Vagina (tissue), 2 donors: ENCODE data around the gene TMEM87B.

Experiments
- POLR2A ChIP-seq, 2 donors: fragments of 450-650 bp; IDR thresholded peaks; one replicate each; pipeline ENCODE4 v1.6.1; 2017; ENCODE audit warnings: antibody characterized with exemption in 2 of 2, mild to moderate bottlenecking in 2 of 2, moderate library complexity in 2 of 2
- POLR2AphosphoS5 ChIP-seq, 2 donors: sonication (generic); formaldehyde crosslinking; IDR thresholded peaks; one replicate each; pipeline ENCODE4 v1.9.0; 2017; ENCODE audit warnings: antibody characterized with exemption in 2 of 2, mild to moderate bottlenecking in 2 of 2, low read depth in 1 of 2; ENCODE audit not compliant: insufficient read depth in 1 of 2
- TF ChIP-seq, protein P1 (sequence below), 3 experiments: fragments of 450-650 bp in 2 of 3; fragments of 200-600 bp in 1 of 3; sonication (generic) in 1 of 3; IDR thresholded peaks; one replicate each; pipeline ENCODE4 v1.5.1; 2017 to 2019; ENCODE audit warnings: antibody characterized with exemption in 3 of 3, mild to moderate bottlenecking in 2 of 3, moderate library complexity in 2 of 3

DNA sequence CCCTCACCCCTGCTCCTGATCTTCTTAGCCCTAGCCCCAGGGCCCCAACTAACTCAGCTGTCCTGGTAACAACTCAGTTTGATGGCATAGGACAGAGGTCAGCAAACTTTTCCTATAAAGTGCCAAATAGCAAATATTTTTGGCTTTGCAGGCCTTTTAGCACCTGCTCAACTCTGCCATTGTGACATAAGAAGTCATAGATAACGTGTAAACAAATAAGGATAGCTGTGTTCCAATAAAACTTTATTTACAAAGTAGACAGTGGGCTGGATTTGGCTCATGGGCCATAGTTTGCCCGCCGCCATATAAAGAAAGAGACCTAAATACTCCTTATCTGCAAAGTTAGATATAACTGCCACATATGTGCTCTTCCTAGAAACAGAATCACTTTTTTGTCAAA, 27.3 kb upstream of the TMEM87B start:
- no peak for TF ChIP-seq POLR2A (IDR thresholded peaks at IDR 0.05)
- TF ChIP-seq, protein P1, sequence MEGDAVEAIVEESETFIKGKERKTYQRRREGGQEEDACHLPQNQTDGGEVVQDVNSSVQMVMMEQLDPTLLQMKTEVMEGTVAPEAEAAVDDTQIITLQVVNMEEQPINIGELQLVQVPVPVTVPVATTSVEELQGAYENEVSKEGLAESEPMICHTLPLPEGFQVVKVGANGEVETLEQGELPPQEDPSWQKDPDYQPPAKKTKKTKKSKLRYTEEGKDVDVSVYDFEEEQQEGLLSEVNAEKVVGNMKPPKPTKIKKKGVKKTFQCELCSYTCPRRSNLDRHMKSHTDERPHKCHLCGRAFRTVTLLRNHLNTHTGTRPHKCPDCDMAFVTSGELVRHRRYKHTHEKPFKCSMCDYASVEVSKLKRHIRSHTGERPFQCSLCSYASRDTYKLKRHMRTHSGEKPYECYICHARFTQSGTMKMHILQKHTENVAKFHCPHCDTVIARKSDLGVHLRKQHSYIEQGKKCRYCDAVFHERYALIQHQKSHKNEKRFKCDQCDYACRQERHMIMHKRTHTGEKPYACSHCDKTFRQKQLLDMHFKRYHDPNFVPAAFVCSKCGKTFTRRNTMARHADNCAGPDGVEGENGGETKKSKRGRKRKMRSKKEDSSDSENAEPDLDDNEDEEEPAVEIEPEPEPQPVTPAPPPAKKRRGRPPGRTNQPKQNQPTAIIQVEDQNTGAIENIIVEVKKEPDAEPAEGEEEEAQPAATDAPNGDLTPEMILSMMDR (IDR thresholded peaks at IDR 0.05): no peak
- TF ChIP-seq POLR2AphosphoS5 (IDR thresholded peaks at IDR 0.05; ENCODE audit: insufficient read depth in 1 of 2, low read depth in 1 of 2): no peak
